NB4 (cell line): ENCODE measurements around the gene UST.

ENCODE experiments used
- DNase-seq: peaks from one replicate; pipeline ENCODE4 v3.0.0; 2010; ENCODE audit warnings: low read depth
- H3K4me3 ChIP-seq: one replicate; pipeline ENCODE4 v1.5.1; 2011; ENCODE audit warnings: mild to moderate bottlenecking, low read depth, low read length, moderate library complexity
- CTCF ChIP-seq: IDR thresholded peaks from one replicate; pipeline ENCODE4 v1.5.1; 2012; ENCODE audit warnings: low read depth, low read length
- MYC ChIP-seq: IDR thresholded peaks from 2 replicates; pipeline ENCODE4 v1.6.1; 2011; ENCODE audit warnings: low read depth, low read length
- POLR2A ChIP-seq: IDR thresholded peaks from 2 replicates; pipeline ENCODE4 v1.6.1; 2011; ENCODE audit warnings: mild to moderate bottlenecking; ENCODE audit not compliant: insufficient read length; ENCODE audit errors: extremely low read depth
- TF ChIP-seq, protein P1 (sequence below): IDR thresholded peaks from 2 replicates; pipeline ENCODE4 v1.6.1; 2011; ENCODE audit warnings: low read depth, low read length

Gene UST

GRCh38 chr6:148808786-148809304 lies 62.0 kb downstream of the UST start:
- no peak for TF ChIP-seq CTCF
- no peak for TF ChIP-seq MYC
- no peak for TF ChIP-seq POLR2A
- TF ChIP-seq, protein P1, sequence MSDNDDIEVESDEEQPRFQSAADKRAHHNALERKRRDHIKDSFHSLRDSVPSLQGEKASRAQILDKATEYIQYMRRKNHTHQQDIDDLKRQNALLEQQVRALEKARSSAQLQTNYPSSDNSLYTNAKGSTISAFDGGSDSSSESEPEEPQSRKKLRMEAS, result no peak
- no peak for DNase-seq
- no peak overlapping the region for H3K4me3 ChIP-seq

DNA sequence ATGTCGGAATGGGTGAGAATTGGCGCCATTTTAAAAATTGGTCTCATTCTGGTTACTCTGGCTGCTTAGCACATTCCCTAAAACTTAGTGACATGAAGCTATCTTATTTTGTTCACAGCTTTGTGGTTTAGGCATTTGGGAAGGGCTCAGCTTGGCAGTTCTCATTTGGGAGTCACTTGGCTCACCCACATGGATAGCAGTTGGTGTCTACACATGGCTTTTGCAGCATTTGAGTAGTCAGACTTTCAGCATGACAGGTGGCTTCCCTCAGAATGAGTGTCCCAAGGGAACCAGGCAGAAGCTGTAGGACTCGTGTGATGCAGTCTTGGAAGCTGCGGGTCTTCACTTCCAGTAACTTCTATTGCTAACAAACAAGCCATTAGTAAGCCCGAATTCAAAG lies 64.6 kb downstream of the UST start:
- no peak for DNase-seq
- no peak overlapping the region for H3K4me3 ChIP-seq
- TF ChIP-seq MYC (no peak), CTCF (no peak), POLR2A (no peak)
- TF ChIP-seq, protein P1, result no peak

- no peak for DNase-seq
- TF ChIP-seq POLR2A, result no peak
- TF ChIP-seq, protein P1, result no peak
- TF ChIP-seq MYC, result no peak
- no peak for TF ChIP-seq CTCF
- H3K4me3 ChIP-seq, result no peak overlapping the region
These were observed 67.4 kb downstream of the UST start for GRCh38 chr6:148814082-148814790.

DNA sequence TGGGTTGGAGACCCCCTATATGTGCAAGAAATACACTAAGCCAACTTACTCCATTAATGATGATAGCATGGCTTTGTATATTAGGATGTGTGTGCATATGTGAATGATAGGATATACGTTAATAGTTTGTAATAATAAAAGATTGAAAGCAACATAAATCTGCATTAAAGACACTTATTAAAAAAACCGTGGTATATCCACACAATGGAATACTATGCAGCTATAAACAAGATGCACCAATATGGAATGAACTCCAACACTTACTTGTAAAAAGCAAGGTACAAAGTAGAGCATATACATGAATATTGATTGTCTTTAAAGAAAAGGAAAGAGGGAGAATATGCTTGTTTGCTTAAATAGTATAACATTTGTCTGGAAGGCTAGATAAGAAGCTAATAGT lies 68.0 kb downstream of the UST start:
- no peak for DNase-seq
- TF ChIP-seq CTCF (no peak), MYC (no peak), POLR2A (no peak)
- TF ChIP-seq, protein P1, result no peak
- H3K4me3 ChIP-seq, result no peak overlapping the region

- TF ChIP-seq CTCF (no peak), MYC (no peak), POLR2A (no peak)
- TF ChIP-seq, protein P1, result no peak
- no peak overlapping the region for H3K4me3 ChIP-seq
- DNase-seq, result no peak
These were observed 69.3 kb downstream of the UST start for GRCh38 chr6:148816117-148816516.
